ENCODE results near the gene ONECUT1. TPM values are rescaled to one million over a fixed set of nuclear protein-coding genes. Genes with fewer than 3 reads are reported as not detected.
A peak's percentile ranks its signal among the peaks of the same experiment; 100 is the strongest.

The ONECUT1 gene
- total RNA-seq, 1 donor from 2014 or later = 341 TPM

DNA sequence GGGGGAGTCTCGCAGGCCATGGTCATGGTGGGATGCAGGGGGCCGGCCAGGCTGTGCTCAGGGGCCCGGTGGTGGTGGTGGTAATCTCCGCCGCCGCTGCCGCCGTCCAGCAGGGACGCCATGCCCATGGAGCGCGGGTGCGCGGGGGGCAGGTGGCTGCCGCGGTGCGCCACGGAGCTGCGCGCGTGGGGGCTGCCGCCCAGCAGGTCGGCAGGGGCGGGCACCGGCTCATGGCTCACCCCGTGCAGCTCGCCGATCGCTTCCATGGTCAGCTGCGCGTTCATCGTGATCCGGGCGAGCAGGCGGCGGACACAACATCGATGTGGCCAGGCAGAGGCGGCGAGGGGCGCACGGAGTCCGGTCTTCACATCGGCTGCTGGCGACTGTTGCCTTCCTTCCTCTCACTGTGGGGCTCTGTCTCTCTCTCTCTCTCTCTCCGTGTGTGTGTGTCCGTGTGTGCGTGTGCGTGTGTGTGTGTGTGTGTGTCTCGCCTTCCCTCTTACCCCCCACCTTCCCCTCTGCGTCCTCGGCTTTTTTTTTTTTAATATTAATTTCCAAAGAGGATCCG, 451 bp downstream of the ONECUT1 start:
- no peak for DNase-seq (ENCODE audit: low spot score, unreplicated experiment)
- H3K4me1 Mint-ChIP-seq (ENCODE audit: low read depth) = peaks cover 15% of the 10 kb centered on the region
- H3K27ac Mint-ChIP-seq = peak overlapping the region; percentile 97
- H3K9me3 Mint-ChIP-seq (ENCODE audit: low read depth) = peaks cover 3% of the 10 kb centered on the region
- TF ChIP-seq, protein P1, sequence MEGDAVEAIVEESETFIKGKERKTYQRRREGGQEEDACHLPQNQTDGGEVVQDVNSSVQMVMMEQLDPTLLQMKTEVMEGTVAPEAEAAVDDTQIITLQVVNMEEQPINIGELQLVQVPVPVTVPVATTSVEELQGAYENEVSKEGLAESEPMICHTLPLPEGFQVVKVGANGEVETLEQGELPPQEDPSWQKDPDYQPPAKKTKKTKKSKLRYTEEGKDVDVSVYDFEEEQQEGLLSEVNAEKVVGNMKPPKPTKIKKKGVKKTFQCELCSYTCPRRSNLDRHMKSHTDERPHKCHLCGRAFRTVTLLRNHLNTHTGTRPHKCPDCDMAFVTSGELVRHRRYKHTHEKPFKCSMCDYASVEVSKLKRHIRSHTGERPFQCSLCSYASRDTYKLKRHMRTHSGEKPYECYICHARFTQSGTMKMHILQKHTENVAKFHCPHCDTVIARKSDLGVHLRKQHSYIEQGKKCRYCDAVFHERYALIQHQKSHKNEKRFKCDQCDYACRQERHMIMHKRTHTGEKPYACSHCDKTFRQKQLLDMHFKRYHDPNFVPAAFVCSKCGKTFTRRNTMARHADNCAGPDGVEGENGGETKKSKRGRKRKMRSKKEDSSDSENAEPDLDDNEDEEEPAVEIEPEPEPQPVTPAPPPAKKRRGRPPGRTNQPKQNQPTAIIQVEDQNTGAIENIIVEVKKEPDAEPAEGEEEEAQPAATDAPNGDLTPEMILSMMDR (IDR thresholded peaks at IDR 0.05; ENCODE audit: unreplicated experiment) = no peak
- H3K27me3 Mint-ChIP-seq = no peaks in the 10 kb centered on the region
- H3K36me3 Mint-ChIP-seq (ENCODE audit: insufficient read depth) = peaks cover 46% of the 10 kb centered on the region
- H3K4me3 Mint-ChIP-seq (ENCODE audit: low read depth) = peak overlapping the region; percentile 96

DNA sequence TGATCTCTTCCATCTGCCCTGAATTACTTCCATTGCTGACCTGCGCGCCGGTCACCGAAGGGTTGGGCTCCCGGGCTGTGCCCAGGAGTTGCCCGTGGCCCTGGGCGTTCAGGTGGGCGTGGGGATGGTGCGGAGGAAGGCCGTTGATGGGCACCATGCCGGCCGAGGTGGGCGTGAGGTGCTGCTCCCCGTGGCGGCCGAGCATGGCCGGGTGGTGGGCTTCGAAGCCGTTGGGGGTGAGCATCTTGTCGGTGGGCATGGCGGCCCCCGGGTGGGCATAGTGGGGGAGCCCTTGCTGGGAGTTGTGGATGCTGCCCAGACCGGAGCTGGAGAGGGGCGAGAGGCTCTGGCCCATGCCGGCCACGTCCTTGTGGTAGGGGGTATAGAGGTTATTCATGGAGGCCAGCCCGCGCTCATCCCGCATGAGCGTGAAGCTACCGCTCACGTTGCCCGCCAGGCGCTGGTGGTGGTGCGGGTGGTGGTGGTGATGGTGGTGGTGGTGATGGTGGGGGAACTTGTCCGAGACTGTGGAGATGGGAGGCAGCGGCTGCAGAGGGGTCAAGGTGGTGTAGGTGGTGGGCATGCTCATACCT, 1.0 kb downstream of the ONECUT1 start:
- Mint-ChIP-seq H3K4me1 (ENCODE audit: low read depth) (peaks cover 15% of the 10 kb centered on the region), H3K36me3 (ENCODE audit: insufficient read depth) (peaks cover 46% of the 10 kb centered on the region), H3K4me3 (ENCODE audit: low read depth) (peak overlapping the region; percentile 96), H3K27me3 (no peaks in the 10 kb centered on the region), H3K27ac (peak overlapping the region; percentile 97), H3K9me3 (ENCODE audit: low read depth) (no peaks in the 10 kb centered on the region)
- DNase-seq (ENCODE audit: low spot score, unreplicated experiment) = no peak
- TF ChIP-seq, protein P1 (IDR thresholded peaks at IDR 0.05; ENCODE audit: unreplicated experiment) = no peak

DNA sequence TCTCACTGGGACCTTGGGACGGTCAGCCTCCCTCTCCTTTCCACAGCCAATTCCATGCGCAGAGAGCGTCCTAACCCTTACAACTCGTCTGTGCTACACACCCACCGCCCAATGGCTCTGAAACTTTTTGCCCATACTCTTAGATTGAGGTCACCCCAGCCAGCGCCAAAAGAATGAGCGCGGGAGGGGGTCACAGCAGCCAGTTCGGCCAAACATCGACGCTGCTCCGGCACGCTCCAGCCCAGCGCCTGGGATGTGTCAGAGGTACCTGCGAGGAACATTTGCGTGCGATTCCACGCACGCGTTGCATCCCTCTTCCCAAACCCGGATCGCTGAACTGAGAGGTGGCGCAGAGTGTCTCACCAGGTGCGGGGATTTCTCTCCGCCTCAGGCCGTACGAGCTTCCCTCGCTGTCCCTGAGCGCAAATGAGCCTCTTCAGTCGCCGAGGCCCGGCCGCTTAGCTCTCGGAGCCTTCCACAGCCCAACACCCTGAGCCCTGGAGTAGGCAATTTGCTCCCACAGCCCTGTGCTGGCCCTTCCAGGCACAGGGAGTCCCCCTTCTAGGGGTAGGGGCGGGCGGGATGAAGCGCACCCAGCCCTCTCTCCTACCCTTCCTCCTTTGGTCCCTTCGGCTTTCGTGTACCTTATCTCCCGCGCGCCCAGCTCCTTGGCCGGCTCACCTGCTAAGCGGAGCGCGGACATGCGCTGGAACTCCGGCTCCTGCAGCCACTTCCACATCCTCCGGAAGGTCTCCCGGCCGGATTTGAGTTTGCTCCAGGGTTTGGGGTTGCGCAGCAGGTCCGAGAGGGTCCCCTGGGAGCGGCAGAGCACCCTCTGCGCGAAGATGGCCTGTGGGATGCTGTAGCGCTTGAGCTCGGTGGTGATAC, 1.8 kb downstream of the ONECUT1 start:
- TF ChIP-seq, protein P1 (IDR thresholded peaks at IDR 0.05; ENCODE audit: unreplicated experiment) = no peak
- peaks cover 17% of the 10 kb centered on the region for H3K4me1 Mint-ChIP-seq (ENCODE audit: low read depth)
- H3K4me3 Mint-ChIP-seq (ENCODE audit: low read depth) = peak overlapping the region; percentile 96
- H3K36me3 Mint-ChIP-seq (ENCODE audit: insufficient read depth) = peaks cover 51% of the 10 kb centered on the region
- H3K27ac Mint-ChIP-seq = peak overlapping the region; percentile 97
- H3K27me3 Mint-ChIP-seq = no peaks in the 10 kb centered on the region
- H3K9me3 Mint-ChIP-seq (ENCODE audit: low read depth) = no peaks in the 10 kb centered on the region
- no peak for DNase-seq (ENCODE audit: low spot score, unreplicated experiment)

DNA sequence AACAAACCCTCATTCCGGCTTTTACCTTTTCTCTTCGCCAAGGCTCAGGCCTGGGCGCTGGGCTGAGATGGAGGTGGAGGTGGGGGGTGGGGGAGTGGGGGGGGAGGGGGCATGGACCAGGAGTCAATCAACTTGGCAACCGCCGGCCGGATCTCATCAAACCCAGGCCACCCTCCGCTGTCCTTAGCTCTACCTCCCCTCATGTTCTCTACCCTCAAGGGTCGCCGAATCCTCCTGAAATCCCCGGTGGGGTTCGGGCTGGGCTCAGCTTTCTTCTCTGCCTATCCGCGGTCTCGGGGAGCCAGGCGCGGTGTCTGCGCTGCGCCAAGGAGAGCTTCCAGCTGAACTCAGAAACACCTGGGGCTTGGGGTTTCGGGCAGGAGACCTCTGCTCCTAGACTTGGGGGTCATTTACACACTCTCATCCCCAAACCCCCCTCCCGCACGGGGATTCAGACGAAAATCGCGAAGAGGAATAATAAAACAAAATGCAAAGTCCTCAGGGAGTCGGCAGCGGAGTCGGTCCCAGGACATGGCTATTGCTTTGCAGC, 2.5 kb downstream of the ONECUT1 start:
- Mint-ChIP-seq H3K36me3 (ENCODE audit: insufficient read depth) (peaks cover 55% of the 10 kb centered on the region), H3K4me3 (ENCODE audit: low read depth) (peak overlapping the region; percentile 96), H3K9me3 (ENCODE audit: low read depth) (no peaks in the 10 kb centered on the region), H3K27ac (peak overlapping the region; percentile 98), H3K27me3 (no peaks in the 10 kb centered on the region), H3K4me1 (ENCODE audit: low read depth) (peaks cover 20% of the 10 kb centered on the region)
- no peak for DNase-seq (ENCODE audit: low spot score, unreplicated experiment)
- TF ChIP-seq, protein P1 (IDR thresholded peaks at IDR 0.05; ENCODE audit: unreplicated experiment) = no peak

DNA sequence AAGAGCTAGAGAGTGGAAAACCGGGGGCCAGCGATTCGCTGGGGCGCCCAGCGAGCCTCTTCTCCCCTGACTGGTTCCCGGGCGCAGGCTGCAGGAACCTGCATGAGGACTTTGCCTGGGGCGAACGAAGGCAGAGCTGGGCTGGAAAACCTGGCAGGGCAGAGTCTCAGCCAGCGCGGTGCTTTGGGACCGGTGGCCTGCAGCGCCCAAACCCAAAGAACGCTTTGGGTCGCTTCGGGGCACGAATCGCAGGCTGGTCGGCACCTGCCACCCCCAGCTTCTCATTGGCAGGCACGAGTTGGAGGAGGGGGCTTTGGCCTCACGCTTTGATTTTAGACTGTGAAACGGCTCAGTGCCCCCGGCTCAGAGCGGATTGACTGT, 3.0 kb downstream of the ONECUT1 start:
- Mint-ChIP-seq H3K27me3 (no peaks in the 10 kb centered on the region), H3K9me3 (ENCODE audit: low read depth) (no peaks in the 10 kb centered on the region), H3K4me3 (ENCODE audit: low read depth) (peak overlapping the region; percentile 96), H3K4me1 (ENCODE audit: low read depth) (peaks cover 18% of the 10 kb centered on the region), H3K27ac (peak overlapping the region; percentile 98), H3K36me3 (ENCODE audit: insufficient read depth) (peaks cover 56% of the 10 kb centered on the region)
- TF ChIP-seq, protein P1 (IDR thresholded peaks at IDR 0.05; ENCODE audit: unreplicated experiment) = no peak
- DNase-seq (ENCODE audit: low spot score, unreplicated experiment) = no peak

All from progenitor cell of endocrine pancreas (in vitro differentiated cells).